CD14-positive monocyte (primary cell): ENCODE results near the gene TRHDE. TPM values are rescaled to one million over a fixed set of nuclear protein-coding genes. Genes with fewer than 3 reads are reported as not detected.

Experiments used
- DNase-seq, 3 donors: peaks; one replicate each; pipeline ENCODE4 v3.0.0-alpha.2; 2011 to 2022
- H2AFZ ChIP-seq: 2 replicates; pipeline ENCODE4 v1.6.0; 2012; ENCODE audit warnings: mild to moderate bottlenecking, low read depth, low read length, inconsistent platforms; ENCODE audit not compliant: insufficient read depth, poor library complexity, severe bottlenecking
- H3K27ac ChIP-seq, 2 donors: 1 replicate in 1 of 2; 2 replicates in 1 of 2; pipeline ENCODE4 v1.5.1; 2012 to 2013; ENCODE audit warnings: low read length in 2 of 2, control low read depth in 1 of 2, inconsistent platforms in 1 of 2, low read depth in 1 of 2, mild to moderate bottlenecking in 1 of 2
- H3K27me3 ChIP-seq, 2 donors: one replicate each; pipeline versions ENCODE4 v1.6.0 to v1.6.1; 2011 to 2013; ENCODE audit warnings: low read length in 2 of 2; ENCODE audit not compliant: control insufficient read depth in 2 of 2, insufficient read depth in 2 of 2
- H3K36me3 ChIP-seq, 2 donors: replicated peaks in 1 of 2; 1 replicate in 1 of 2; 2 replicates in 1 of 2; pipeline versions ENCODE4 v1.5.1 to v1.6.1; 2012 to 2013; ENCODE audit warnings: low read length in 2 of 2, control low read depth in 1 of 2, inconsistent platforms in 1 of 2, mild to moderate bottlenecking in 1 of 2; ENCODE audit not compliant: insufficient read depth in 2 of 2, control insufficient read depth in 1 of 2
- H3K4me1 ChIP-seq, 2 donors: 1 replicate in 1 of 2; 2 replicates in 1 of 2; pipeline versions ENCODE4 v1.5.1 to v1.6.1; 2012 to 2013; ENCODE audit warnings: low read length in 2 of 2, control low read depth in 1 of 2, inconsistent platforms in 1 of 2, mild to moderate bottlenecking in 1 of 2, moderate library complexity in 1 of 2; ENCODE audit not compliant: insufficient read depth in 2 of 2, control insufficient read depth in 1 of 2
- H3K4me2 ChIP-seq: replicated peaks from 2 replicates; pipeline ENCODE3; 2012; ENCODE audit warnings: low read length, moderate library complexity, mild to moderate bottlenecking; ENCODE audit not compliant: poor library complexity, severe bottlenecking; ENCODE audit errors: extremely low read depth
- H3K4me3 ChIP-seq, 3 experiments: fragments of 200-600 bp in 1 of 3; sonication (generic) in 1 of 3; replicated peaks in 1 of 3; 1 replicate in 2 of 3; 2 replicates in 1 of 3; pipeline ENCODE4 v1.5.1; 2011 to 2013; ENCODE audit warnings: low read length in 3 of 3, mild to moderate bottlenecking in 3 of 3, control low read depth in 2 of 3, low read depth in 2 of 3, inconsistent platforms in 1 of 3, moderate library complexity in 1 of 3
- H3K79me2 ChIP-seq: 2 replicates; pipeline ENCODE4 v1.6.0; 2012; ENCODE audit warnings: mild to moderate bottlenecking, control low read depth, inconsistent platforms, low read length, moderate library complexity; ENCODE audit not compliant: insufficient read depth
- H3K9ac ChIP-seq: 2 replicates; pipeline ENCODE4 v1.6.0; 2017; ENCODE audit warnings: low read length, mild to moderate bottlenecking; ENCODE audit not compliant: insufficient read depth, poor library complexity, severe bottlenecking
- H3K9me3 ChIP-seq, 2 donors: replicated peaks in 1 of 2; 1 replicate in 1 of 2; 2 replicates in 1 of 2; pipeline versions ENCODE4 v1.5.1 to v1.6.1; 2012 to 2013; ENCODE audit warnings: low read length in 2 of 2, control low read depth in 1 of 2; ENCODE audit not compliant: control insufficient read depth in 1 of 2, insufficient read depth in 1 of 2
- H4K20me1 ChIP-seq: 2 replicates; pipeline ENCODE4 v1.6.0; 2012; ENCODE audit warnings: mild to moderate bottlenecking, low read length, control low read depth, moderate library complexity; ENCODE audit not compliant: insufficient read depth
- H3K27ac Mint-ChIP-seq, 7 donors: one replicate each; pipeline ENCODE4 v1.8.0; 2020; ENCODE audit warnings: mild to moderate bottlenecking in 7 of 7, mixed read lengths in 7 of 7, moderate library complexity in 6 of 7, inconsistent platforms in 2 of 7
- H3K27me3 Mint-ChIP-seq, 3 donors: one replicate each; pipeline ENCODE4 v1.8.0; 2021 to 2022; ENCODE audit warnings: low read depth in 3 of 3, mild to moderate bottlenecking in 3 of 3, mixed read lengths in 3 of 3, moderate library complexity in 3 of 3, inconsistent platforms in 1 of 3
- H3K36me3 Mint-ChIP-seq, 2 donors: one replicate each; pipeline ENCODE4 v1.8.0; 2020; ENCODE audit warnings: mixed read lengths in 2 of 2, inconsistent platforms in 1 of 2, mild to moderate bottlenecking in 1 of 2
- H3K4me1 Mint-ChIP-seq: one replicate; pipeline ENCODE4 v1.8.0; 2020; ENCODE audit warnings: mild to moderate bottlenecking, mixed read lengths
- H3K4me3 Mint-ChIP-seq, 2 donors: one replicate each; pipeline ENCODE4 v1.8.0; 2020; ENCODE audit warnings: mild to moderate bottlenecking in 2 of 2, mixed read lengths in 2 of 2, moderate library complexity in 1 of 2
- H3K9me3 Mint-ChIP-seq, 7 donors: one replicate each; pipeline ENCODE4 v1.8.0; 2020 to 2022; ENCODE audit warnings: mixed read lengths in 7 of 7, mild to moderate bottlenecking in 6 of 7, moderate library complexity in 6 of 7, inconsistent platforms in 2 of 7
- WGBS: methylation state at CpG from one replicate; pipeline ENCODE4 v1.1.5; 2013; ENCODE audit warnings: missing lambda C conversion rate; ENCODE audit not compliant: insufficient coverage; 5-methylcytosine and 5-hydroxymethylcytosine counted together
- intact Hi-C, 2 donors: fragments of 100-400 bp; cut with micrococcal nuclease; formaldehyde crosslinking; loops; one replicate each; pipeline versions ENCODE4 v1.15.0 to v1.15.1; 2023
- polyA plus RNA-seq, 3 donors: library from polyadenylated mRNA; depleted of rRNA in 1 of 3; unstranded in 2 of 3; stranded (reverse) in 1 of 3; fragments of 300-500 nt in 2 of 3; fragments of >200 nt in 1 of 3; fragmentation: Illumina TruSeq in 2 of 3; gene quantifications; 1 replicate in 2 of 3; 2 replicates in 1 of 3; pipeline ENCODE4 v1.2.3, GENCODE V29; 2012 to 2021
- TF ChIP-seq, protein P1 (sequence below): fragments of 200-600 bp; IDR thresholded peaks from one replicate; pipeline ENCODE4 v1.8.0; 2022; ENCODE audit warnings: antibody characterized with exemption, mild to moderate bottlenecking

Gene TRHDE
- polyA plus RNA-seq, 3 donors = not detected

DNA sequence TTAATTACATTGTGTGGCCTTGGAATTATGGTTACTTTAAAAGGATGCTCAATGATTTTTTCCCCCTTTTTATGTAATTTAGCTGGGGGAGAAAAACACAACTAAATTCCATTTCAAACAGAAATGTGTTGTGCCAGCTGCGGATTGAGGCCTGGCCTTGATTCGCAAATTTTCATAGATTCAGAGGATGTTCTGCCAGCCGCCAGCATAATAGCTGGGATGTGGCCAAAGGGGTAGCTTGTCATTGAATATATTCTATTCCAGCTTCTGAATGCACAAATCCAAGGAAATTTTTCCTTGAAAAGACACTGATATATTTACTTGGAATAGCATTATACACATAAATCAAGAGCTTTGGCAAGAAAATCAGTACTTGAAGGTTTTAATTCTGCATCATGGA is 43.7 kb downstream of the TRHDE start:
- Histone ChIP-seq H3K36me3 (no peaks in the 10 kb centered on the region), H3K4me2 (no peak overlapping the region), H3K27me3 (no peaks in the 10 kb centered on the region), H3K9ac (no peak overlapping the region), H2AFZ (no peak overlapping the region), H3K4me3 (no peak overlapping the region), H3K79me2 (no peaks in the 10 kb centered on the region), H4K20me1 (no peaks in the 10 kb centered on the region), H3K4me1 (no peaks in the 10 kb centered on the region), H3K27ac (no peak overlapping the region), H3K9me3 (no peaks in the 10 kb centered on the region)
- no peak for DNase-seq
- Mint-ChIP-seq H3K27me3 (peaks cover 0 to 6% (median 6%) of the 10 kb centered on the region in 3 donors), H3K36me3 (no peaks in the 10 kb centered on the region), H3K4me1 (no peaks in the 10 kb centered on the region), H3K4me3 (no peak overlapping the region), H3K27ac (no peak overlapping the region), H3K9me3 (peaks cover 0 to 8% (median 0%) of the 10 kb centered on the region in 7 donors)
- TF ChIP-seq, protein P1, sequence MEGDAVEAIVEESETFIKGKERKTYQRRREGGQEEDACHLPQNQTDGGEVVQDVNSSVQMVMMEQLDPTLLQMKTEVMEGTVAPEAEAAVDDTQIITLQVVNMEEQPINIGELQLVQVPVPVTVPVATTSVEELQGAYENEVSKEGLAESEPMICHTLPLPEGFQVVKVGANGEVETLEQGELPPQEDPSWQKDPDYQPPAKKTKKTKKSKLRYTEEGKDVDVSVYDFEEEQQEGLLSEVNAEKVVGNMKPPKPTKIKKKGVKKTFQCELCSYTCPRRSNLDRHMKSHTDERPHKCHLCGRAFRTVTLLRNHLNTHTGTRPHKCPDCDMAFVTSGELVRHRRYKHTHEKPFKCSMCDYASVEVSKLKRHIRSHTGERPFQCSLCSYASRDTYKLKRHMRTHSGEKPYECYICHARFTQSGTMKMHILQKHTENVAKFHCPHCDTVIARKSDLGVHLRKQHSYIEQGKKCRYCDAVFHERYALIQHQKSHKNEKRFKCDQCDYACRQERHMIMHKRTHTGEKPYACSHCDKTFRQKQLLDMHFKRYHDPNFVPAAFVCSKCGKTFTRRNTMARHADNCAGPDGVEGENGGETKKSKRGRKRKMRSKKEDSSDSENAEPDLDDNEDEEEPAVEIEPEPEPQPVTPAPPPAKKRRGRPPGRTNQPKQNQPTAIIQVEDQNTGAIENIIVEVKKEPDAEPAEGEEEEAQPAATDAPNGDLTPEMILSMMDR = no peak
- WGBS = no CpG with 5 or more reads among the region's 3 CpGs
- intact Hi-C loops = no loop called here

DNA sequence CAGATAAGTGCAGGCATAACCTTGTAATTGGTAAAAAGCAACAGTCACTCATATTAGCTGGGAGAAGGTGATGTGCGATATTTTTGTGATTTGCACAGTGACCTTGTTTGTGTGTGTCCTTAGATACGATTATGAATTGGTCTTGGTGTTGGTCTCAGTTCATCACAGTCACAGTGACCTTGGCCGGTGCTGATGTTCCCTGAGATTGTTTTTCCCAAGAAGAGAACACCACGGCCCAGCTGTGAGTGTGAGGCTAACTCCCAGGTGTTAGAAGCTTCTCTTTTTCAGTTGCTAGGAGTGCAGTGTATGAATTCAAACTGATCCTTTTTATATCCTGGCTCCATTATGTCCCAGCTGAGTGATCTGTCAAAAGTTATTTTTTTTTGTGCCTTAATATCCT is 46.2 kb downstream of the TRHDE start:
- no peak for DNase-seq
- Mint-ChIP-seq H3K4me3 (no peak overlapping the region), H3K27me3 (peaks cover 0 to 6% (median 6%) of the 10 kb centered on the region in 3 donors), H3K4me1 (no peaks in the 10 kb centered on the region), H3K36me3 (no peaks in the 10 kb centered on the region), H3K9me3 (peaks cover 0 to 8% (median 0%) of the 10 kb centered on the region in 7 donors), H3K27ac (no peak overlapping the region)
- 84% methylated on average over 4 of the region's 4 CpGs for WGBS
- Histone ChIP-seq H2AFZ (no peak overlapping the region), H3K79me2 (no peaks in the 10 kb centered on the region), H3K36me3 (no peaks in the 10 kb centered on the region), H3K4me2 (no peak overlapping the region), H3K9ac (no peak overlapping the region), H4K20me1 (no peaks in the 10 kb centered on the region), H3K4me1 (no peaks in the 10 kb centered on the region), H3K27ac (no peak overlapping the region), H3K27me3 (no peaks in the 10 kb centered on the region), H3K4me3 (no peak overlapping the region), H3K9me3 (no peaks in the 10 kb centered on the region)
- TF ChIP-seq, protein P1 = no peak
- intact Hi-C loops = no loop called here
